ENCODE results near the gene ZNFX1.

The ZNFX1 gene

GRCh38 chr20:49272654-49273053 is 5.2 kb downstream of the ZNFX1 start:
- DNase-seq (ENCODE audit: low read depth): no peak
- H3K4me3 ChIP-seq (ENCODE audit: low read depth, low read length): no peak overlapping the region
- no peak for TF ChIP-seq CTCF (conservative IDR thresholded peaks at IDR 0.05; ENCODE audit: low read depth, low read length)

GRCh38 chr20:49270736-49271135 is 7.1 kb downstream of the ZNFX1 start:
- no peak overlapping the region for H3K4me3 ChIP-seq (ENCODE audit: low read depth, low read length)
- DNase-seq (ENCODE audit: low read depth): no peak
- TF ChIP-seq CTCF (conservative IDR thresholded peaks at IDR 0.05; ENCODE audit: low read depth, low read length): no peak

- DNase-seq (ENCODE audit: low read depth): no peak
Observed at GRCh38 chr20:49270177-49270576, 7.7 kb downstream of the ZNFX1 start.

GRCh38 chr20:49268600-49269365 is 9.1 kb downstream of the ZNFX1 start:
- DNase-seq (ENCODE audit: low read depth): peak; percentile 72
- no peak overlapping the region for H3K4me3 ChIP-seq (ENCODE audit: low read depth, low read length)

More at GRCh38 chr20:49270177-49270576, 7.7 kb downstream of the ZNFX1 start:
- TF ChIP-seq CTCF (conservative IDR thresholded peaks at IDR 0.05; ENCODE audit: low read depth, low read length): no peak
- H3K4me3 ChIP-seq (ENCODE audit: low read depth, low read length): no peak overlapping the region

GRCh38 chr20:49267327-49267726 is 10.5 kb downstream of the ZNFX1 start:
- DNase-seq (ENCODE audit: low read depth): no peak
- TF ChIP-seq CTCF (conservative IDR thresholded peaks at IDR 0.05; ENCODE audit: low read depth, low read length): no peak
- no peak overlapping the region for H3K4me3 ChIP-seq (ENCODE audit: low read depth, low read length)

More at GRCh38 chr20:49268600-49269365, 9.1 kb downstream of the ZNFX1 start:
- no peak for TF ChIP-seq CTCF (conservative IDR thresholded peaks at IDR 0.05; ENCODE audit: low read depth, low read length)

- no peak for DNase-seq (ENCODE audit: low read depth)
- H3K4me3 ChIP-seq (ENCODE audit: low read depth, low read length): no peak overlapping the region
- no peak for TF ChIP-seq CTCF (conservative IDR thresholded peaks at IDR 0.05; ENCODE audit: low read depth, low read length)
Observed at GRCh38 chr20:49262444-49262843, 15.4 kb downstream of the ZNFX1 start.

GRCh38 chr20:49261173-49261572 is 16.7 kb downstream of the ZNFX1 start:
- DNase-seq (ENCODE audit: low read depth): no peak
- no peak for TF ChIP-seq CTCF (conservative IDR thresholded peaks at IDR 0.05; ENCODE audit: low read depth, low read length)
- no peak overlapping the region for H3K4me3 ChIP-seq (ENCODE audit: low read depth, low read length)

Measured in choroid plexus epithelial cell (primary cell).